Nephron (organoid): ENCODE measurements around the gene LTN1.
A peak's percentile ranks its signal among the peaks of the same experiment; 100 is the strongest.
"Not testable (repeated sequence)": the region's sequence is repeated elsewhere in the genome, so short reads cannot be mapped to it uniquely, and the experiment has no call there.

Experiments
- H3K27ac Mint-ChIP-seq, 3 experiments: 2 replicates each; pipeline ENCODE4 v1.8.0; 2020; ENCODE audit warnings: mixed read lengths in 3 of 3, mild to moderate bottlenecking in 2 of 3, moderate library complexity in 1 of 3
- H3K27me3 Mint-ChIP-seq: 2 replicates; pipeline ENCODE4 v1.8.0; 2021; ENCODE audit warnings: low read depth, mild to moderate bottlenecking, moderate library complexity, mixed read lengths
- H3K36me3 Mint-ChIP-seq: 2 replicates; pipeline ENCODE4 v1.8.0; 2020; ENCODE audit warnings: low read depth, mixed read lengths
- H3K4me1 Mint-ChIP-seq: 2 replicates; pipeline ENCODE4 v1.8.0; 2020; ENCODE audit warnings: mixed read lengths
- H3K4me3 Mint-ChIP-seq, 3 experiments: 2 replicates each; pipeline ENCODE4 v1.8.0; 2020; ENCODE audit warnings: mild to moderate bottlenecking in 3 of 3, mixed read lengths in 3 of 3, moderate library complexity in 2 of 3
- H3K9me3 Mint-ChIP-seq: 2 replicates; pipeline ENCODE4 v1.8.0; 2020; ENCODE audit warnings: mixed read lengths
- TF ChIP-seq, protein P1 (sequence below), 3 experiments: fragments of 200-600 bp; sonication (generic); IDR thresholded peaks; one replicate each; pipeline ENCODE4 v1.5.0; 2021; ENCODE audit warnings: antibody characterized with exemption in 3 of 3; ENCODE audit not compliant: unreplicated experiment in 3 of 3

The LTN1 gene

DNA sequence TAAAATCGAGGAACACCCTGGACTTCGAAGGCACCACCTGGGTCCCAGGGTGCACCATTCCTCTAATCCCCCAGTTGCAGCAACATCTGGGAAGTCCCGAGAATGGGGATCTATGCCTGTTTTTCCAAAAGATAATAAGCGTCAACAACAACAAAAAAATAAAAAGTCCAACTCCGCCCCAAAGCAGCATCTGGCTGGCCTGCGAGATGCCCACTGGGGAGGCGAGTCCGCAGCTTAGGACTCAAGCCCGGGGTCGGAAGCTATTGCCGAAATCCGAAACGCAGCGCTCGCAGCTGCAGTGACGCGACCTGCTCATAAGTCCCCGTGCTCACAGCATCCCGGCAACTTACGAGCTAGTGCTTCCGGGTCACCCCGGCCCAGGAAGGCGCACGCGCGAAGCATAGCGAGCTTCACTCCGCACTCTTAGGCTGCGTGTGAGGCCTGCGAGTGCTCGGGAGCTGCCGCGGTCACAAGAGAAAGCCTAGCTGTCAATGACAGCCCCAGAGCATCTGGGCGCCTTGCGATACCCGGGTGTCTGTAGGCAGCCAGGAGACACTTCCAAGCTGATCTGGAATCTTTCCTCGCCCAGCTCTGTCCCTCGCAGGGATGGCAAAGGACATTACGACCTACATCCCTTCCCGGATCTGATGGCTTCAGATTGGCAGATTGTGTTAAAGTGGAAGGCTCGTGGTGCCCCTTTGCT is 9.9 kb upstream of the LTN1 start:
- Mint-ChIP-seq H3K36me3 (peaks cover 5% of the 10 kb centered on the region), H3K4me3 (peak overlapping the region; percentile 89 to 95 (median 94)), H3K9me3 (no peaks in the 10 kb centered on the region), H3K27me3 (no peaks in the 10 kb centered on the region), H3K27ac (peak overlapping the region; percentile 96 to 99 (median 99)), H3K4me1 (peaks cover 6% of the 10 kb centered on the region)
- TF ChIP-seq, protein P1, sequence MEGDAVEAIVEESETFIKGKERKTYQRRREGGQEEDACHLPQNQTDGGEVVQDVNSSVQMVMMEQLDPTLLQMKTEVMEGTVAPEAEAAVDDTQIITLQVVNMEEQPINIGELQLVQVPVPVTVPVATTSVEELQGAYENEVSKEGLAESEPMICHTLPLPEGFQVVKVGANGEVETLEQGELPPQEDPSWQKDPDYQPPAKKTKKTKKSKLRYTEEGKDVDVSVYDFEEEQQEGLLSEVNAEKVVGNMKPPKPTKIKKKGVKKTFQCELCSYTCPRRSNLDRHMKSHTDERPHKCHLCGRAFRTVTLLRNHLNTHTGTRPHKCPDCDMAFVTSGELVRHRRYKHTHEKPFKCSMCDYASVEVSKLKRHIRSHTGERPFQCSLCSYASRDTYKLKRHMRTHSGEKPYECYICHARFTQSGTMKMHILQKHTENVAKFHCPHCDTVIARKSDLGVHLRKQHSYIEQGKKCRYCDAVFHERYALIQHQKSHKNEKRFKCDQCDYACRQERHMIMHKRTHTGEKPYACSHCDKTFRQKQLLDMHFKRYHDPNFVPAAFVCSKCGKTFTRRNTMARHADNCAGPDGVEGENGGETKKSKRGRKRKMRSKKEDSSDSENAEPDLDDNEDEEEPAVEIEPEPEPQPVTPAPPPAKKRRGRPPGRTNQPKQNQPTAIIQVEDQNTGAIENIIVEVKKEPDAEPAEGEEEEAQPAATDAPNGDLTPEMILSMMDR (IDR thresholded peaks at IDR 0.05; ENCODE audit: unreplicated experiment in 3 of 3): no peak

DNA sequence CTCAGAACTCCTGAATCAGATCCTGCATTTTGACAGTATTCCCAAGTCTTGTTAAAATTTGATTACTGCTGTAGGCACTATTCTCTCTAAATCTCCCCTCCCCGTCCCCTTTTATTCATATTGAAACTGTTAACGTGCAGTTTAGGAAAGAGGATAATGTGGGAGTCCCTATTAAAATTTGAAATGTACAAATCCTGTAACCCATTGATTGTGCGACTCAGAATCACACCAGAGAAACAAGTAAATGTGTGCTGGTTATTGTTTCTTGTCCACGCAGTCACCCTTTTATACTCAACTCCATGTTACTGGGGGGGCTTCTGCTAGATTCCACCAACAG is 584 bp upstream of the LTN1 start:
- H3K27me3 Mint-ChIP-seq: no peaks in the 10 kb centered on the region
- H3K4me3 Mint-ChIP-seq: peak overlapping the region; percentile 90 to 96 (median 93)
- TF ChIP-seq, protein P1 (IDR thresholded peaks at IDR 0.05; ENCODE audit: unreplicated experiment in 3 of 3): no peak
- peak overlapping the region; percentile 79 to 94 (median 89) for H3K27ac Mint-ChIP-seq
- peaks cover 4% of the 10 kb centered on the region for H3K36me3 Mint-ChIP-seq
- no peaks in the 10 kb centered on the region for H3K9me3 Mint-ChIP-seq
- peaks cover 6% of the 10 kb centered on the region for H3K4me1 Mint-ChIP-seq

GRCh38 chr21:28991861-28992525 is 684 bp downstream of the LTN1 start:
- Mint-ChIP-seq H3K27ac (peak overlapping the region; percentile 79 to 94 (median 89)), H3K4me1 (peaks cover 6% of the 10 kb centered on the region), H3K36me3 (peaks cover 4% of the 10 kb centered on the region), H3K4me3 (peak overlapping the region; percentile 90 to 96 (median 93)), H3K27me3 (no peaks in the 10 kb centered on the region), H3K9me3 (no peaks in the 10 kb centered on the region)
- TF ChIP-seq, protein P1 (IDR thresholded peaks at IDR 0.05; ENCODE audit: unreplicated experiment in 3 of 3): no peak

DNA sequence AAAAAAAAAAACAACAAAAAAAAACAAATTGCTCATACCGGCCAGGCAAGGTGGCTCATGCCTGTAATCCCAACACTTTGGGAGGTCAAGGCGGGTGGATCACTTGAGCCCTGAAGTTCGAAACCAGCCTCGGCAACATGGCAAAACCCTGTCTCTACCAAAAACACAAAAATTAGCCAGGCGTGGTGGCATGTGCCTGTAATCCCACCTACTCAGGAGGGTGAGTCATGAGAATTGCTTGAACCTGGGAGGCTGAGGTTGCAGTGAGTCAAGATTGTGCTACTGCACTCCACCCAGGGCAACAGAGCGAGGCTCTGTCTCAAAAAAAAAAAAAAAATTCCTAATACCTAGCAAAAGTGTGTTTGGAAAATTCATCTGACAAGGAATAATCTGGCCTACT is 4.5 kb downstream of the LTN1 start:
- not testable (repeated sequence) for H3K27ac Mint-ChIP-seq, H3K4me3 Mint-ChIP-seq, H3K4me1 Mint-ChIP-seq, H3K27me3 Mint-ChIP-seq, H3K9me3 Mint-ChIP-seq
- H3K36me3 Mint-ChIP-seq: peaks cover 22% of the 10 kb centered on the region

DNA sequence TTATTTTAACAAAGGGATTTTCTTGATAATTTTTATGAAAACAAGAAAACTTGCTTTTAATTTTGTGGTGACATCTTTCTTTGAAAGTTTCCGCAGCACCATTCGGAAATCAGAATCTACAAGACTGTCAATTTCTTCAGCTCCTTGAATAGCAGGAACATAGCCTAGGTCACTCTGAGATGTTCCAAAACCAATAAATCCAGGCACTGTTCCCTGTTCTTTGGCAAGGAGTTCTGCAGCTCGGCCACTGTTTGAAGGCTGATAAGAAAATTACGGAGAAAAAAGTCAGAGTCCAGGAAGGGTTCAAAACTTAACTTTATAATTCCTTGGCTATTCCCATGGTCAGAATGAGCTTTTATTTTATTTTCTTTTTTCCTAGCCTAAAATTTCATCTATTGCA is 6.0 kb downstream of the LTN1 start:
- peaks cover 30% of the 10 kb centered on the region for H3K36me3 Mint-ChIP-seq
- H3K4me1 Mint-ChIP-seq: no peaks in the 10 kb centered on the region
- H3K9me3 Mint-ChIP-seq: no peaks in the 10 kb centered on the region

GRCh38 chr21:28982637-28983036 is 10.0 kb downstream of the LTN1 start:
- H3K4me3 Mint-ChIP-seq: no peak overlapping the region
- H3K4me1 Mint-ChIP-seq: no peaks in the 10 kb centered on the region
- TF ChIP-seq, protein P1 (IDR thresholded peaks at IDR 0.05; ENCODE audit: unreplicated experiment in 3 of 3): no peak
- H3K27ac Mint-ChIP-seq: no peak overlapping the region
- no peaks in the 10 kb centered on the region for H3K27me3 Mint-ChIP-seq
- no peaks in the 10 kb centered on the region for H3K9me3 Mint-ChIP-seq
- H3K36me3 Mint-ChIP-seq: peaks cover 46% of the 10 kb centered on the region

More for the DNA sequence above, 6.0 kb downstream of the LTN1 start:
- Mint-ChIP-seq H3K4me3 (no peak overlapping the region), H3K27ac (no peak overlapping the region), H3K27me3 (no peaks in the 10 kb centered on the region)
- TF ChIP-seq, protein P1 (IDR thresholded peaks at IDR 0.05; ENCODE audit: unreplicated experiment in 3 of 3): no peak
